HL-60 (cell line): ENCODE results near the gene PRSS33.

Experiments
- GABPA ChIP-seq: IDR thresholded peaks from 2 replicates; pipeline ENCODE4 v1.6.1; 2012; ENCODE audit warnings: low read depth
- POLR2AphosphoS5 ChIP-seq: IDR thresholded peaks from 2 replicates; pipeline ENCODE4 v1.6.1; 2012; ENCODE audit warnings: low read depth
- TF ChIP-seq, protein P1 (sequence below): IDR thresholded peaks from one replicate; pipeline ENCODE4 v1.5.1; 2011; ENCODE audit warnings: low read length, control low read depth, inconsistent platforms; ENCODE audit not compliant: insufficient read depth

- TF ChIP-seq POLR2AphosphoS5, result no peak
- TF ChIP-seq, protein P1, sequence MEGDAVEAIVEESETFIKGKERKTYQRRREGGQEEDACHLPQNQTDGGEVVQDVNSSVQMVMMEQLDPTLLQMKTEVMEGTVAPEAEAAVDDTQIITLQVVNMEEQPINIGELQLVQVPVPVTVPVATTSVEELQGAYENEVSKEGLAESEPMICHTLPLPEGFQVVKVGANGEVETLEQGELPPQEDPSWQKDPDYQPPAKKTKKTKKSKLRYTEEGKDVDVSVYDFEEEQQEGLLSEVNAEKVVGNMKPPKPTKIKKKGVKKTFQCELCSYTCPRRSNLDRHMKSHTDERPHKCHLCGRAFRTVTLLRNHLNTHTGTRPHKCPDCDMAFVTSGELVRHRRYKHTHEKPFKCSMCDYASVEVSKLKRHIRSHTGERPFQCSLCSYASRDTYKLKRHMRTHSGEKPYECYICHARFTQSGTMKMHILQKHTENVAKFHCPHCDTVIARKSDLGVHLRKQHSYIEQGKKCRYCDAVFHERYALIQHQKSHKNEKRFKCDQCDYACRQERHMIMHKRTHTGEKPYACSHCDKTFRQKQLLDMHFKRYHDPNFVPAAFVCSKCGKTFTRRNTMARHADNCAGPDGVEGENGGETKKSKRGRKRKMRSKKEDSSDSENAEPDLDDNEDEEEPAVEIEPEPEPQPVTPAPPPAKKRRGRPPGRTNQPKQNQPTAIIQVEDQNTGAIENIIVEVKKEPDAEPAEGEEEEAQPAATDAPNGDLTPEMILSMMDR, result no peak
- no peak for TF ChIP-seq GABPA
Measured at GRCh38 chr16:2744711-2745110, 42.6 kb downstream of the PRSS33 start.
